Fibroblast of skin of left quadriceps (primary cell): ENCODE measurements around the gene CANX.
"Not testable (repeated sequence)": the region's sequence is repeated elsewhere in the genome, so short reads cannot be mapped to it uniquely, and the experiment has no call there.

Source experiments
- DNase-seq, 2 experiments: peaks; one replicate each; pipeline ENCODE4 v3.0.0-alpha.2; 2013; ENCODE audit warnings: low read depth in 2 of 2

CANX gene

GRCh38 chr5:179699616-179700237 lies 960 bp downstream of the CANX start:
- DNase-seq = no peak

- no peak for DNase-seq
Measured at GRCh38 chr5:179700401-179700918, 1.7 kb downstream of the CANX start.

GRCh38 chr5:179716286-179716685 lies 17.5 kb downstream of the CANX start:
- no peak for DNase-seq

GRCh38 chr5:179720222-179720621 lies 21.5 kb downstream of the CANX start:
- DNase-seq = no peak

- no peak for DNase-seq
Measured at GRCh38 chr5:179724163-179724562, 25.4 kb downstream of the CANX start.

GRCh38 chr5:179727106-179727505 lies 28.3 kb downstream of the CANX start:
- no peak for DNase-seq

GRCh38 chr5:179729303-179729702 lies 30.5 kb downstream of the CANX start:
- no peak for DNase-seq

GRCh38 chr5:179729727-179730126 lies 31.0 kb downstream of the CANX start:
- no peak for DNase-seq

GRCh38 chr5:179730356-179730755 lies 31.6 kb downstream of the CANX start:
- DNase-seq = no peak

- no peak for DNase-seq
Measured at GRCh38 chr5:179730852-179731251, 32.1 kb downstream of the CANX start.

- peak; percentile 62 to 63 for DNase-seq
Measured at GRCh38 chr5:179731791-179732411, 33.1 kb downstream of the CANX start.

GRCh38 chr5:179732412-179732917 lies 33.7 kb downstream of the CANX start, which contains the start of gene MAML1:
TSS of gene MAML1 (plus strand) at chr5:179732822. CDS start at chr5:179733113, 291 bp downstream.
- peak; percentile 100 for DNase-seq

- no peak for DNase-seq
Measured at GRCh38 chr5:179732918-179733771, 34.4 kb downstream of the CANX start.

GRCh38 chr5:179733772-179734126 lies 35.0 kb downstream of the CANX start:
- no peak for DNase-seq

GRCh38 chr5:179734536-179735164 lies 35.9 kb downstream of the CANX start:
- no peak for DNase-seq

- no peak for DNase-seq
Measured at GRCh38 chr5:179738742-179739141, 40.0 kb downstream of the CANX start.

GRCh38 chr5:179744106-179744505 lies 45.3 kb downstream of the CANX start:
- DNase-seq = not testable (repeated sequence)

- no peak for DNase-seq
Measured at GRCh38 chr5:179746872-179747271, 48.1 kb downstream of the CANX start.

GRCh38 chr5:179747811-179748210 lies 49.0 kb downstream of the CANX start:
- DNase-seq = no peak

GRCh38 chr5:179749857-179750508 lies 51.2 kb downstream of the CANX start:
- no peak for DNase-seq

- DNase-seq = no peak
Measured at GRCh38 chr5:179753971-179754370, 55.2 kb downstream of the CANX start.
